Right atrium auricular region (tissue), 2 donors: ENCODE measurements around the gene COLEC11. TPM values are rescaled to one million over a fixed set of nuclear protein-coding genes. Genes with fewer than 3 reads are reported as not detected.

Source experiments
- DNase-seq: peaks from one replicate; pipeline ENCODE4 v3.0.0-alpha.2; 2019; ENCODE audit warnings: low spot score
- H3K27ac ChIP-seq, 2 donors: fragments of 200-600 bp; sonication (generic); 1 replicate in 1 of 2; 2 replicates in 1 of 2; pipeline ENCODE4 v1.5.1; 2016 to 2019
- H3K27me3 ChIP-seq, 2 donors: fragments of 200-600 bp; sonication (generic); one replicate each; pipeline versions ENCODE4 v1.5.1 to v1.6.0; 2017 to 2019
- H3K36me3 ChIP-seq: fragments of 200-600 bp; sonication (generic); one replicate; pipeline ENCODE4 v1.5.1; 2016
- H3K4me1 ChIP-seq, 2 donors: fragments of 200-600 bp; sonication (generic); one replicate each; pipeline versions ENCODE4 v1.5.1 to v1.6.0; 2017 to 2019
- H3K4me3 ChIP-seq, 2 donors: fragments of 200-600 bp; sonication (generic); 1 replicate in 1 of 2; 2 replicates in 1 of 2; pipeline ENCODE4 v1.5.1; 2017 to 2019; ENCODE audit warnings: mild to moderate bottlenecking in 1 of 2, moderate library complexity in 1 of 2
- H3K9me3 ChIP-seq, 2 donors: fragments of 200-600 bp; sonication (generic); one replicate each; pipeline ENCODE4 v1.5.1; 2019
- CTCF ChIP-seq, 2 donors: fragments of 200-600 bp; sonication (generic); IDR thresholded peaks; one replicate each; pipeline ENCODE4 v1.5.1; 2019; ENCODE audit warnings: antibody characterized with exemption in 2 of 2
- total RNA-seq, 2 donors: library from RNA; depleted of rRNA; stranded (reverse); fragments of >200 nt; gene quantifications; one replicate each; pipeline ENCODE4 v1.1.0, GENCODE V29; 2016

COLEC11 gene
- total RNA-seq, 2 donors from 2014 or later = 27.8 to 56.6 TPM

GRCh38 chr2:3596901-3597417 lies 2.0 kb downstream of the COLEC11 start:
- Histone ChIP-seq H3K9me3 (no peaks in the 10 kb centered on the region), H3K4me1 (peaks cover 0 to 6% of the 10 kb centered on the region in 2 donors), H3K27ac (no peak overlapping the region), H3K4me3 (no peak overlapping the region), H3K36me3 (no peaks in the 10 kb centered on the region), H3K27me3 (no peaks in the 10 kb centered on the region)
- TF ChIP-seq CTCF (IDR thresholded peaks at IDR 0.05) = no peak
- DNase-seq = peak; percentile 52

DNA sequence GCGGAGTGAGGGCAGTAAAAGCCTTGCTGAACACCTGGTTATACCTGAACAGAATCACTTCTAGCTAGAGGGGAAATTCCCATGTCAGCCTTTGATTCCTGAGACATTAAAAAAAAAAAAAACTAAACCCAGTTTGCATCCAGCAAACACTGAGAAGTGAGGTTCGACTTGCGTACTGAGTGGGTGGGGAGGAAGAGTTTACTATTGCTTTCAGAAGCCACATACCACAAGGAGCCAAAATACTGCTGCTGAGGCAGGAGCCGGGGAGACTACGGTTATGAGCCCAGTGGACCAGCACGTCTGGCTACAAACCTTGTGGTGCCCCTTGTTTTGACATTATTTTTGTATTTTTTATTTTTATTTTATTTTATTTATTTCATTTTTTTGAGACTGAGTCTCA lies 2.7 kb downstream of the COLEC11 start:
- Histone ChIP-seq H3K36me3 (no peaks in the 10 kb centered on the region), H3K27ac (no peak overlapping the region), H3K27me3 (no peaks in the 10 kb centered on the region), H3K4me1 (peaks cover 0 to 6% of the 10 kb centered on the region in 2 donors), H3K4me3 (no peak overlapping the region), H3K9me3 (no peaks in the 10 kb centered on the region)
- DNase-seq = peak; percentile 48
- no peak for TF ChIP-seq CTCF (IDR thresholded peaks at IDR 0.05)

DNA sequence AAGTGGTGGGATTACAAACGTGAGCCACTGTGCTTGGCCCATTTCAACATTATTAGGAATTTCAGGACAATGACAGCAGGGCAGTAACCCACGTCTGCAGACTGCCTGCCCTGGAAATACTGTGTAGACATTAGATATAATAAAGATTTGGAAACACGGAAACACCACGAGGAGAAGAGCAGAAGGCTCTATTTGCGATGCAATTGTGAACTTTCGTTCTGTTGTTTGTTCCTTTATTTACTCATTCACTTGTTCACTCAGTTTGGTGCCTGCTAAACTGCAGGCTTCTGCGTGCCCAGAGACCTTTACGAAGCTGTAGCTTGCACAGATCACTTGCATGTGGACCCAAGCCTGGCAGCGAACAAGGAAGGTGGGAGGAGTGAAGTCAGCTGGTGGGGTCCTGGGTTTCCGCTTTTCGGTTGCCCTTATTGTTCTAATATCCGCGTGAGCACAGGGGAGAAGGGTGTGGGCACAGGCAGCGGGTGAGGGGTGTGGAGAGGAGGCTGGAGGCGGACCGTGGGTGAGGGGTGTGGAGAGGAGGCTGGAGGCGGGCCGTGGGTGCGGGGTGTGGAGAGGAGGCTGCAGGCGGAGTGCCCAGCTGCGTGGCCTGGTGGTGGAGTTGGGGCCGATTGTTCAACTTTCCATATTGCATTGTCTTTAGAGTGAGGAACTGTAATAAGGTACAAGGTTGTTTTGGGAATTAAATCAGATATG lies 3.4 kb downstream of the COLEC11 start:
- no peaks in the 10 kb centered on the region for H3K36me3 ChIP-seq
- no peak overlapping the region for H3K4me3 ChIP-seq
- H3K27me3 ChIP-seq = no peaks in the 10 kb centered on the region
- peaks cover 0 to 6% of the 10 kb centered on the region in 2 donors for H3K4me1 ChIP-seq
- no peak overlapping the region for H3K27ac ChIP-seq
- peak; percentile 49 for DNase-seq
- no peak for TF ChIP-seq CTCF (IDR thresholded peaks at IDR 0.05)
- H3K9me3 ChIP-seq = no peaks in the 10 kb centered on the region

DNA sequence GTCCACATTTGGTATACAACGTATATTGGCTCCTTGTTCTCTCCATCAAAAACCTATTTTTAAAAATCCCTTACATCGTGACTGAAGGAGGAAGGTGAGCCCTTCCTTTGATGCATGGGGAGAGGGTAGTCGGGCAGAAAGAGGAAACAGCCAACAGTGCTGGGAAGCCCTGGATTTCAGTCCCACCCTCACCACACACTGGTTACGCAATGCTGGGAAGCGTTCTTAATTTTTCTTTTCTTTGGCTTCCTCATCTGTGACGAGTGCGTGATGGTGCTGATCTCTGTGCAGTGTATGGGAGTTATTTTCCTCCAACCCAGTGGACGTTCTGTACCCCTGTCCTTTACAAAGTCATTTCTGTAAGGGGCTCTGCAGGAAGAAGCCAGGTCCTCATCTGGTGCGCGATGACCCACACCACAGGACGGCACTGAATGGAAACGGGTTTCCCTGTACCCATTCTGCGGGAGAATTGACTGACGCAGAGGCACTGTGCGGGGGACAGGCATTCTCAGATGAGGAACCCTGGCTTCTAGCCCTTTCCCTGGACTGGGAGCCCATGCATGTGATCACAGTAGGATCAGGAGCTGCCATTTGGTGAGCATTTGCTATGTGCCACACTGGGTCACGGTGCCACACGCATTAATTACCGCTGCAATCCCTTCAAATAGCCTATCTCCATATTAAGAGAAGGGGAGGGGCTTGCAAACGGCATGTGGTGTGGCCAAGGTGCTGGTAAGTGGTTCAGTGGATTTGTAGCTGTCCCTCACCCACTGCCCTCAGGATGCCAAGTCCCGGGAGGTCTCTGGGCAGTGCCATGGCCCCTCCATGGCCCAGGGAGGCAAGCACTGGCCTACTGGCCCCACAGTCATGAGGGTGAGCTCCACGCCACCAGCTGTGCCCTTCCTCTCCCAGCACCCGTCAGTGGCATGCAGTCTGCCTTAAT lies 4.3 kb downstream of the COLEC11 start:
- Histone ChIP-seq H3K9me3 (no peaks in the 10 kb centered on the region), H3K27me3 (no peaks in the 10 kb centered on the region), H3K4me1 (peaks cover 0 to 6% of the 10 kb centered on the region in 2 donors), H3K36me3 (no peaks in the 10 kb centered on the region), H3K27ac (no peak overlapping the region), H3K4me3 (no peak overlapping the region)
- DNase-seq = peak; percentile 59
- no peak for TF ChIP-seq CTCF (IDR thresholded peaks at IDR 0.05)

DNA sequence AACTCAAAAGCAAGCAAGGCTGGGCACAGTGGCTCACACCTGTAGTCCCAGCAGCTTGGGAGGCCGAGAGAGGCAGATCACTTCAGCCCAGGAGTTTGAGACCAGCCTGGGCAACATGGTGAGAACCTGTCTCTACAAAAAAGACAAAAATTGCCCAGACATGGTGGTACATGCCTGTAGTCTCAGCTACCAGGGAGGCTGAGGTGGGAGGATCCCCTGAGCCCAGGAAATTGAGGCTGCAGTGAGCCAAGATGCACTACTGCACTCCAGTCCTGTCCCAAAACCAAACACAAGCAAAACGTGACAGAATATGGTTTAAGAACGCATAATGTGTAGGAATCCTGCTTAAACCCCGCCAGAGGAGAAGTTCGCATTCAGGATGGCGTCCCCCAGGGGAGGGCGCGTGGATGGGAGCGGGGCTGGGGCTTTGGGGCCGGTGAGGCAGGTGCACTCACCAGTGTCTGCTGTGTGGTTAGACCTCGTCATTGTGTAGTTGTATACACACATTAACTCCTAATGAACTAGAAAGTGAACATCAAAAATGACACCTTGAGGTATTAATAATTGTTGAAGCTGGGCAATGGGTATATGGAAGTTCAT lies 5.4 kb downstream of the COLEC11 start:
- Histone ChIP-seq H3K27me3 (no peaks in the 10 kb centered on the region), H3K9me3 (no peaks in the 10 kb centered on the region), H3K4me3 (no peak overlapping the region), H3K27ac (no peak overlapping the region), H3K36me3 (no peaks in the 10 kb centered on the region), H3K4me1 (peaks cover 0 to 2% of the 10 kb centered on the region in 2 donors)
- DNase-seq = no peak
- no peak for TF ChIP-seq CTCF (IDR thresholded peaks at IDR 0.05)
